ENCODE data around the gene ASXL1. TPM values are rescaled to one million over a fixed set of nuclear protein-coding genes. Genes with fewer than 3 reads are reported as not detected.

ASXL1 gene
- total RNA-seq, 1 donor, result 61.7 TPM

GRCh38 chr20:32362901-32363364 is 4.8 kb downstream of the ASXL1 start:
- peak; percentile 9 for DNase-seq (ENCODE audit: low read depth)
- H3K4me3 ChIP-seq (ENCODE audit: low read depth, low read length), result no peak overlapping the region
- TF ChIP-seq CTCF (IDR thresholded peaks at IDR 0.05; ENCODE audit: insufficient read depth, low read depth, low read length), result no peak

GRCh38 chr20:32363492-32363891 is 5.4 kb downstream of the ASXL1 start:
- no peak for TF ChIP-seq CTCF (IDR thresholded peaks at IDR 0.05; ENCODE audit: insufficient read depth, low read depth, low read length)
- H3K4me3 ChIP-seq (ENCODE audit: low read depth, low read length), result no peak overlapping the region
- peak; percentile 34 for DNase-seq (ENCODE audit: low read depth)

- no peak overlapping the region for H3K4me3 ChIP-seq (ENCODE audit: low read depth, low read length)
- no peak for TF ChIP-seq CTCF (IDR thresholded peaks at IDR 0.05; ENCODE audit: insufficient read depth, low read depth, low read length)
- DNase-seq (ENCODE audit: low read depth), result no peak
Observed at GRCh38 chr20:32364554-32365208, 6.5 kb downstream of the ASXL1 start.

DNA sequence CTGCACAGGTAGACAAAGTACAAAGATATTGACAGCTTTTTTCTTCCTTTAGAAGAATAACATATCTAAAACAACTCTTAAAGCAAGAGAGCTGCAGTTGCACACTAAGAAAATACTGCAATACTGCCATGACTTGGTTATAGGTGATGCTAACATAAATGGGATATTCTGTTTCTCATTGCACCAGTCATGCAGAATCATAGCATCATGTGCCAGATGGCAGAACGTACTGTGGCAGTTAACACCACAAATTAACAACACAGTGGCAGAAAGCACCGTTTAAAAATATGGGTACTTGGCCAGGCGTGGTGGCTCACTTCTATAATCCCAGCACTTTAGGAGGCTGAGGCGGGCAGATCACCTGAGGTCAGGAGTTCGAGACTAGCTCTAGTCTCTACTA is 7.4 kb downstream of the ASXL1 start:
- H3K4me3 ChIP-seq (ENCODE audit: low read depth, low read length), result no peak overlapping the region
- no peak for DNase-seq (ENCODE audit: low read depth)
- TF ChIP-seq CTCF (IDR thresholded peaks at IDR 0.05; ENCODE audit: insufficient read depth, low read depth, low read length), result no peak

DNA sequence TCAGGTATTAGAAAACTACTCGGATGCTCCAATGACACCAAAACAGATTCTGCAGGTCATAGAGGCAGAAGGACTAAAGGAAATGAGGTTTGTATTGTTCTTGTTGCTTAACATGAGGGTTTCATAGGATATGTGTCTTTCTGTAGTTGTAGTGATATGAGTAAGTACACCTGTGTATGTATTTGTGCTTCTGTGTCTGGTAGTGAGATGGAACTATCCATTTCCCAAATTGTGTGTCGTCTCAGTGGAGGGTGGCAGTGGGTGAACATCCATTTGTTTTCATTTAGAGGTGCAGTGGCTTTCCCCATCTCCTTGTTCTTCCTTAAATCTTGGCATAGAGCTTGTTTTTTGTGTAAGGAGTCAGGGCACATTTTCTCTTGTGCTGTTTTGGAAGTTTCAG is 8.2 kb downstream of the ASXL1 start:
- no peak for DNase-seq (ENCODE audit: low read depth)
- no peak for TF ChIP-seq CTCF (IDR thresholded peaks at IDR 0.05; ENCODE audit: insufficient read depth, low read depth, low read length)
- no peak overlapping the region for H3K4me3 ChIP-seq (ENCODE audit: low read depth, low read length)

DNA sequence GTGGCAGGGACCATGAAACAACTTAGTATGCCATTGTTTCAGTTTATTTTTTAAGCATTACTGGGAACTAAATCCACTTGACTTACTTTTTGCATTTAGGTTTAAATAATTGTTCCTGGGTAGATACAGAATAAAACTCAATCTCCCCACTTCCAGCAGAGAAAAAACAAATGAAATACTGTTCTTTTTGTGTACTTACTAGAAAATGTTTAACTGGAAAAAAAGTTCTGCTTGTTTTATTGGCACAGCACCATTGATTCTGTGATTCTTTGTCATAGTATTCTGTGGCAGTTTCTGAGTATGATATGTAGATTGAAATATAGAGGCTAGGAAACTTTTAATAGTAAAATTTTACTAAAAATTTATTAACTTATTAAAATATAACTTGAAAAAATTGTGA is 10.2 kb downstream of the ASXL1 start:
- H3K4me3 ChIP-seq (ENCODE audit: low read depth, low read length), result no peak overlapping the region
- DNase-seq (ENCODE audit: low read depth), result no peak
- TF ChIP-seq CTCF (IDR thresholded peaks at IDR 0.05; ENCODE audit: insufficient read depth, low read depth, low read length), result no peak

DNA sequence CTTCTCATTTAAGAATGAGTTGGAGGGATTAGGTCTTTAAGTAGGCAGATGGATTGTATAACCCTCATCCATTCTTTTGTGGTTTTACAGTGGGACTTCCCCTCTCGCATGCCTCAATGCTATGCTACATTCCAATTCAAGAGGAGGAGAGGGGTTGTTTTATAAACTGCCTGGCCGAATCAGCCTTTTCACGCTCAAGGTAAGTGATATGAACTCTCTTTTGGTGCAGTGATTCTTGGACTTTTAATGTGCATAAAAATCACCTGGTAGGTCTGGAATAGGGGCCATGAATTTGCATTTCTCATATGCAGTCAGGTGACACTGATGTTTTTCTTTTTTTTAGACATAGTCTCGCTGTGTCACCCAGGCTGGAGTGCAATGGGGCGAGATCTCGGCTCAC is 10.8 kb downstream of the ASXL1 start:
- TF ChIP-seq CTCF (IDR thresholded peaks at IDR 0.05; ENCODE audit: insufficient read depth, low read depth, low read length), result no peak
- DNase-seq (ENCODE audit: low read depth), result peak; percentile 38
- no peak overlapping the region for H3K4me3 ChIP-seq (ENCODE audit: low read depth, low read length)
